Stimulated activated CD8-positive, alpha-beta memory T cell treated with anti-CD3 and anti-CD28 coated beads, Interleukin-7, amount 100 ng/mL, for 24 hours (primary cell): Measurements from ENCODE around the gene CIB4.

Source experiments
- DNase-seq: peaks from one replicate; pipeline ENCODE4 v3.0.0-alpha.2; 2020; ENCODE audit warnings: low read depth

Gene CIB4

DNA sequence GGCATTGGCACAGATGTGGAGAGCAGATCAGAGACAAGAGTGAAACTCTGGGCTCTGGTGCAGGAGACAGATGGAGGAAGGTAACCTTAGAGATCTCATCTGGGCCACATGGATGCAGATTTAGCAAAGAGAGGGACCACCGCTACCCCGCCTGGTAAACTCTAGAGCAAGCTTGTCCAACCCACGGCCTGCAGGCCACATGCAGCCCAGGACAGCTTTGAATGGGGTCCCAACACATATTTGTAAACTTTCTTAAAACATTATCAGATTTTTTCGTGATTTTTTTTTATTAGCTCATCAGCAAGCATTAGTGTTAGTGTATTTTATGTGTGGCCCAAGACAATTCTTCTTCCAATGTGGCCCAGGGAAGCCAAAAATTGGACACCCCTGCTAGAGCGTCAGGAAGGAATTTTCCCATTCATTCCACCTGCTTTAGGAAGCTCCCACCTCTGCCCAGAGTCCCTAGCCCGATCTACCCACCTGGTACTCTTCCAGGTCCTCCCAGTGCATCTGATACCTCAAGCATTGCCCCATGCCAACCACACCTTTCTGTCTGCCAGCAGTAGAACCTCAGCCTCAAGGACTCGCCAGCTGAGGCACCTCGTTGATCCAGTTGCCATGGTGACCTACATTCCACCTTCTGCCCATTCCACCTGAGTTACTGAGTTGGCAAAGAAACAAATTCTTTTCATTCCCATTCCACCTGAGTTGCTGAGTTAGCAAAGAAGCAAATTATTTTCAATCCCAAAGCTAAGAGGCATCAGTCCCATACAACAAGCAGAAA lies at the start of gene CIB4:
Gene CIB4, minus strand, starts transcription at position 586 of the 784 bp plus-strand sequence. Its CDS starts 52 bp downstream, at position 534.
- no peak for DNase-seq

DNA sequence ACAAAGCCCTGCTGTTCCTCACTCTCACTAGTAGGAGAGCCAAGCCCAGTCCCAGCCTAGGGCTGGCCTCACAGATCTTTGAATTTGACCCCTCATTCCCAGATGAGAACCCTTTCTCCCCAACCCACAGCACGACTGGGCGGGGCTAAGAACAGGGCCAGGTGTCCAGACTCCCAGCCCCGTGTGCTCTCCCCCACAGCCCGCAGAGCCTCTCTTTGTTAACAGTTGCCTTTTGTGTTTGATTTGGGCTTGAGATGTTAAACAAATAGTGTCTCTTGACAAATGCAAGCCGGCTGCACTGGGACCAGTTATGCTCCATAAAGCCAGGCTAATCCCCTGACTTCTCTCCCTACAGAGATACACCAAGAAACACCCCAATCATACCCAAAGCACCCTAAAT lies 46.6 kb upstream of the CIB4 start:
- no peak for DNase-seq

DNA sequence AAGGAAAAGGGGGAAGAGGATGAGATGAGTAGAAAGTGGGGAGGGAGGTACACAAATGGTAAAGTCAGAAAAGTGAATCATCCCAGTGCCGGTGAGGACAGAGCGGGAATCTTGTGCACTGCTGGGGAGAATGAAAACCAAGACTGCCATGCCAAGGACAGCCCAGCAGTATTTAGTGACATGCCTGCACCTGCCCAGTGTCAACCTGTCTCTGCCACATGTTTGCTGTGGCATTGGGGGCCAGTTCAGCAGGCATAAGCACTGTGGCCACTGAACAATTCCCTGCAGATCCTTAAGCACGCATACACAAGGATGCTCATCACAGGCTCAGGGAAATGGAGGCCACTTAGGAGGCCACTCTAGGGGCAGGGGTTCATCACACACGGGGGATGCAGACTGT lies 46.2 kb upstream of the CIB4 start:
- DNase-seq, result no peak

DNA sequence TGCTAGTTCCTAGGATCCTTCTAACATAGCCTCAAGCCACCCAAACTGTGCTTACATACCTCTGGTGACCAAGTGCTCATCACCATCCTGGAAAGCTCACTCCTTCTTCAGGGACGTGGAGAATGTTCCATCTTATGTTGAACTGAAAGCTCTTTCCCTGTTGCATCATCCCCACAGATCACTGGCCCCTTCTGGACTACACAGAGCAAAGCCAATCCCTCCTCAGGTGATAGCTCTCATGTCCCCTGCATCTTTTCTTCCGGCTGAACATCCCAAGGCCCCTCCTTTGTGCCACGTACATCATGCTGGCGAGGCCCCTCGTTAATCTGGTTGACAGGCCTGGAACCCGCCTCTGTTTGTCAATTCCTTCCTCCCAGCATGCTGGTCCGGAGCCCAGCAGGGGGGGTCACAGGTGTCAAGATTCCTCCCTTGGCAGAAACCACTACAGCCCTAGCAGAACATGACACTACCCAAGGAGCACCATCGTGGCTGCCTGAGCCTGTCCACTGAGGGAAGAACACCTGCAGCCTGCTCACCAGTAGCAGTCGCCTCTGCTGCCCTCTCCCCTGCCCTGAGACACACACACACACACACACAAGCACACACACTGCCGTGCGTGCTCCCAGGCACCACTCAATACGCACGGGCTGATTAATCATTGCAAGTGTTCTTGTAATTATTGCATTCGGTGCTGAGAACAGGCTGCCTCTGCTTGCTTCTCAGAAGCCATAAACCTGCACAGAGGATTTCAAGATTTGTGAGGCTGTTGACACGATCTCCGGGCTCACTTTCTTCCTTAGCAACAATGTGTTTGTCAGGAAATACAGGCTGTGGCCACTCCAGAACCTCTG lies 45.0 kb upstream of the CIB4 start:
- no peak for DNase-seq

DNA sequence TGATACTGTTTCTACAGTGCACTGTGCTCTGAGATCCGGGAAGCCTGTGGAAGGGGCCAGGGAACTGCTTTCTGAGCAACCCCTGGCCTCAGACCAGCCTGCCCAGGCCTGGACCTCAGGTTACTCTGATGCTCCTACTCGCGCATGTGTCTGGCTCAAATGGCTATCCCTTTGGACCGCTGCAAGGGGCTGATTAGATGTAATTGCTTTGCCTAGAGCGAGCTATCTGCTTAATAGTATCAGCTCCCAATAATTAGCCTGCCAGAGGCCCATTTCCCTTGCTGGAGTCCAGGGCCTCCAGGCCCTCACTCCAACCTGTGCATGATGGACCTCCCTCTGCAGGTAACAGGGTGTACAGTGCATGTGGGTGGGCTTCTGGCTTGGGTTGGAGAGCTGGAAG lies 44.2 kb upstream of the CIB4 start:
- DNase-seq, result no peak

DNA sequence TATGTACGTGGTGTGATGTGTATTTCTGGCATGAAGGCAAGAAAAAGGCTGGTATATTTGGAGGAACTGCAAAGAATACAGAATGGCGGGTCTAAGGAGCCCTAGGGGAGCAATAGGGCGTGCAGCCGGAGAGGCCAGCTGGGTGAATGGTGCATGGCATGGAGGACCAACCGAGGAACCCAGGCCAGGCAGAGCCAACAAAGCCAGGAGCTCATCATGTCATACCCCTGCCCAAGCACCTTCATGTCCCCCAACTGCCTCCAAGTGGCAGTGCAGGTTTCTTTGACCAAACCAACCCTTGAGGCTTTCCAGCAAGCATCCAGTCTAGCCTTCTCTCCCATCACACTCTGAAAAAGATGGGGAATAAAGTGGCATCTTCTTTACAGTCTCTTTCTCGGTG lies 42.4 kb upstream of the CIB4 start:
- DNase-seq, result no peak

DNA sequence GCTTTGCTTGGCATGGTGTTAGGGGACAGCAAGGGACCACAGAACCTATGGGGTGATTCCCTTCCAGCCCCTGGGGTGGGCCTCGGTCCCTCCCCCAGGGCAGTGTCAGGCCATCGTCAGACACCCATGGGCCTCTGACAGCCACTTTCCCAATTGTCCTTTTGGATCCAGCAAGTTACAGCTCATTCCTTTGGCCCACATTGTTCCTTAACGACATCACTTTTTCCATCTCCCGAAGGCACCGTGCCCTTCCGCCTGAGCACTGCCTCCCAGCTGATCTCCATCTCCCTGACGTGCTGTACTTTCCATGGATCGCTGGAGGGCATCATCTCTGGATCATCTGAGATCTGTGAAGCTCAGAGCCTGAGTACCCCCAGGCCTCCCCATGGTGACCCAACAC lies 41.0 kb upstream of the CIB4 start:
- no peak for DNase-seq

DNA sequence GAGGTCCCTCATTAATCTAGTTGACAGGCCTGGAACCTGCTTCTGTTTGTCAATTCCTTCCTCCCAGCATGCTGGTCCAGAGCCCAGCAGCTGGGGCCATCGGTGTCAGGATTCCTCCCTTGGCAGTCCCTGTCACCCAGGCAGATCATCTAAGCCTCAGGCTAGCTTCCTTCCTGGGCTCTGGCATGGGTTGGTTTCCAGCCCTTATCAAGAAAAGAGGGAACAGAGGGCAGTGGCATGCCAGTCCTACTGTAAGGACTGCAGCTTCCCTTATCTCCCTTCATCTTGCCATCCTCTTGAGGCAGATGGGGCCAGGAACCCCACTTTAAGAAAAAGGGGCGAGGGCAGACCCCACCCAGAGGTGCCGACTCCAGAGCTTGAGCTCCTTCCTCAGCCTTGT lies 40.5 kb upstream of the CIB4 start:
- no peak for DNase-seq

DNA sequence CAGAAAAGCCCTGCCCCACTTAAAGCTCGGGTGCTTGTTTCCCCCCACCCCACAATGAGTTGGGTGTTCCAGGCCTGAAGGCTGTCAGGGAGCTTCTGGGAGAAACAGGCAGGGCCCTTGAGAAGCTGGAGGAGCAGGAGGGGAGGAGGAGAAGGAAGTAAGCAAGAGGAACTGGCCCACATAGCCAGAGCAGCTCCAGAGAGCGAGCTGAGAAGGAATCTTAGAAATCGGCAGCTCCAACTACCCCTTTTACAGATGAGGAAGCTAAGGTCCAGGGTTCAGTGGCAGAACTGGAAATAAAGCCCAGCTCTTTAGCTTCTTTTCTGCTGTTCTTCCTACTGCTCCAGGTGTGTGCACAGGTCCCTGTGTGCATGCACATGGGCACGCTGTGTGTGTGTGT lies 38.7 kb upstream of the CIB4 start:
- no peak for DNase-seq

DNA sequence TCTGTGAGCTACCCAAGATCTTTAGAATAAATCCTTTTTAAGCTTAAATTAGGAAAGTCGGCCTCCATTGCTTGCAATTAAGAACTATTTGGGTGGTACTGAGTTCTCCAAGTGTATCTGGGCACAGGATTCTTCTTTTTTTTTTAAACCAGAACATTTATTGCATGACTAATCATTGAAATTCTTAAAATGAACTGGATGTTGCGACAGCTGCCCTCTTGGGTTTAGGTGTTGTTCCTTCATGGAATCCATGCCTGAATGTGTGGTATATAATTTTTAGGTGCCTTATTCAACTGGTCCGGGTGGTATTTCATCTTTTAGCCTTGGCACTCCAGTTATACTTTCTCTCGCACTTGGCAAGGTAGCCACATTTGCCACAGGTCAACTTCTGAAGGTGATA lies 36.9 kb upstream of the CIB4 start:
- no peak for DNase-seq

DNA sequence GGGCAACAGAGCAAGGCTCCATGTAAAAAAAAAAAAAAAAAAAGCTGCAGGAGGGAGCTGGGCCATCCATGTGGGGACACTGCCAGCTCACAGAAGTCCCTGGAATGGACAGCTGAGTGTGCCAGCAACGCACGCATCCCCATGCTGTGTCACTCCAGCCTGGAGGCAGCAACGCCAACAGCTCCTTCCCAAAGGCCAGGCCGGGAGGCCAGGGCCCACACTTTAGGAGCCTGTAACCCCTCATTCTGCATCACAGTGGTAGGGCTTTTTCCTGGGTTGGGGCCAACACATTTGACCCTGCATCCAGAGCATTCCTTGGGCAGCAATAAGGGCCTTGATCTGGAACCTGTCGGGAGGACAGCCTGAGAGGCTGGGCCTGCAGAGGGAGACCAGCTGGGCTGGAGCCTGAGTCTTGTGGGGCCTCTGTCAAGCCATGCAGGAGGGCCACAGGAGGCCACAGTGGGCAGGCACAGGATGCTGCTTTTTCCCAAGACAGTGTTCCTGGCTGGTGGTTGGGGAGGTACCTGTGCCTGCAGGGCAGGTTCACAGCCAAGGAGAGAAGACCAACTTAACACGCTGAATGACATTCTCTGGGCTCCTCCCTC lies 34.6 kb upstream of the CIB4 start:
- DNase-seq, result no peak

DNA sequence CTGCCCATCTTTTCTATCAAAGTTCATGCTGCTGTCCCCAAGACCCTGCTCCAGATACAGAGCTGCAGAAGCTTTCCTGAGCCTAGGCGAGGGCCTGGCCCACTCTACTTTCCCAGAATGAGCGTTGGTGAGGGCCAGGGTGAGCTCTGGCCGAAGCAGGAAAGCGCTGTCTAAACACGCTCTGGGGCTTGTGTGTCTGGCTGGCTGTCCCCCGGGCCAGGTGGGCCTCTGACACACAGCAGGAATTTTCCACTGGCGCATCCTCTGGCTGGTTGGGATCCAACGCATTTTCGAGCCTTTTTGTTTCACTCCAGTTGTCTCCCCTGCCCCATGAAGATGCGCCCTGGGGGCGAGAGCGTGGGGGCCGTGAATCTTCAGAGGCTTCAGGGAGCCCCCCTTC lies 33.6 kb upstream of the CIB4 start:
- no peak for DNase-seq

DNA sequence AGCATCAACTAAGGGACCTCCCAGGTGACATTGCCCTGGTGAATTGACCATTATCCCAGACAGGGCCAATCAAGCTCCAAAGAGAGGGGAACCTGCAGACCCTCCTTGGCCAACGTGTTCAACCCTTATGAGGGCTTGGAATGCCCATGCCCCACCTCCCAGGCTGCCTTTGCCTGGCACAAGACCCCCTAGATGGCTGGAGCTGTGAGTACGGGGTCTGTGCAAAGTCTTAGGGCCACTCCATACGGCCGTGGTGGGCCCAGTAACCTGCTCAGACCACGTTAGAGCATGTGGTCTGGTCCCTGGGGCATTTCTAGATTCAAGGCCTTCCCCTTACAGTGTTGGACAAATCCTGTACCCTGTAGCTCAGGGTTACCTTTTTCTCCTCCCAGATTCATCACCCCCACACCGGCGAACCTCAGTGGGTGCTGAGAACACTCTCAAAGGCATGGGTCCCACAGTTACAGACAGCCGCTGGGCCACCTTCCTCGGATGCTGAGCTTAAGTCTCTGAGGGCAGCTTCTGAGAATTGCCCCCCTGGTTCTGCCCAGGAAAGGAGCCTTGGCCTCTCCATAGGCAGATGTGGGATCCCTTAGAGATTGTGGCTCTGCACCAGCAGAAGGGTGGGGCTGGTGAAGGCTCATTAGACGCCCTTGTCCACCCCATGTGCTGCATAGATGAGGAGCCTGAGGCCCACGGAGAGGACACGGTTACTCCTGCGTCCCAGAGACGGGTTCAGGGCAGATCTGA lies 33.0 kb upstream of the CIB4 start:
- DNase-seq, result no peak

DNA sequence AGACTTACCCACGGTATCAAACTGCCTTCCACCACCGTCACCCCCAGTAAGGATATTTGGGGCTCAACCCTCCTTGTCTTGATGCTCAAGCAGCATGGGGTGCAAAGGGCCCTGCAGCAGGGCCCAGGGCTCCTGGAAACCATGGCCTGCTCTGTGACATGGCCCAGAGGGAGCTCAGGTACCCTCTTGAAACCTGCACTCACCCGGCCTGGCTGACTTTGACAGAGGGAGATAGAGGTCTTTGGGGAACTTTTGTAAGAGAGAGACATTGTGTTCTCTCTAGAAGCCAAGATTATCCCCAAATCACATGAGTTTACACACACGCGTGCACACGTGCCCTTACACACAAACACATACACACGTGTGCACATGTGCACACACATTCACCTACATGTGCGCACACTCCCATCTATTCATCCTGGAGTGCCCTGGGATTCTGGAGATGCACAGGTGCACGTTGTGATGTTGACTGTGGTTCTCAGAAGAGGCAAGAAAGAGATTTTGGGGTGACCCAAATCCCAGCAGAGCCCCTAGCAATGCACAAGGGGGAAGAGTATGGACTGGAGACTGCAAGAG lies 31.7 kb upstream of the CIB4 start:
- DNase-seq, result no peak

DNA sequence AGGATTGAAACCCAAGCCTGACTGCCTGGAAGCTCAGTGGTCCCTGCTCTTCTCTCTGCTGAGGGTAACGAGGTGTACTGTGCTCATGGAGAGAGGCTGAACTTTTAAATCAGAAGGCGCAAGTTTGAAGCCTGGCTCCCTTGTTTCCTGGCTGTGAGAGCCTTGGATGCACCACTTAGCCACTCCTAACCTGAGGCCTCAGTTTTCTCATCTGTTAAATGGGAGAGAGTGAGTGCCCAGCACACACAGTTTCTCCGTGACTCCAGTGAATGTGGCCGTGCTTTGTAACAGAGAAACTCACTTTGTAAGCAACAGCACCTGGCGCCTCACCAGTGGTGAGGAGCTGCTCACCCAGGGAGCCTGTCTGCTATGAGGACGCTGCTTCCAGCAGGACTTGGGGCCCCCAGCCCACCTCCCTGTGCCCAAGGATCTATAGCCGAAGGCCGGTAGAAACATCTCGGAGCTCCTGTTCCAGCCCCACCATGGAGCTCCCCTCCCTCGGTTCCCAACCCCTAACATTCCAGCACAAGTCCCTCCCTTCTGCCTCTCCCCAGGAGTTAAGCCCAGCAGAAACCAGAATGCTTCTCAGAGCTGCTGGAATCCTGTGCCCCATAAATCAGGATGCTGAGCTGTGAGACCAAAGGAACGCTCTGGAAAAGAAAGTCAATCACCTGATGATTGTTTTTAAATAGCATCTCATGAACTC lies 31.1 kb upstream of the CIB4 start:
- no peak for DNase-seq

DNA sequence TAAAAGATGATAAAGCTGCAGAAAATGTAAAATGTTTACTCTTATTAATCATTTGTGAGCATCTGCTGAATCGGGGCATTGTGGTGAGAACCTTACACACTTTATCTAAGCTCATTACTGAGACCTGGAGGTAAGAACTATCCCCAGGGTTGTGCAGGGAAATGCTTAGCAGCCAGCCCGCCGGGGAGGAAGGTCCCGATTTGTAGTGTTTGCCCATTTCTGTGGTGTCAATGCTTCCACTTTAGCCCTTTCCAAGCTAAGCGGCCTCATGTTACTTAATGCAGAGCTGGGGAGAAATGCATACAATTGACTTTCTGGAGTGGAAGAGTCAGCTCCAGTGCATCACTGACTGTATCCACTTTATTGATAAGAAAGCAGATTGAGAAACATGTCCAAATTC lies 30.5 kb upstream of the CIB4 start:
- no peak for DNase-seq

DNA sequence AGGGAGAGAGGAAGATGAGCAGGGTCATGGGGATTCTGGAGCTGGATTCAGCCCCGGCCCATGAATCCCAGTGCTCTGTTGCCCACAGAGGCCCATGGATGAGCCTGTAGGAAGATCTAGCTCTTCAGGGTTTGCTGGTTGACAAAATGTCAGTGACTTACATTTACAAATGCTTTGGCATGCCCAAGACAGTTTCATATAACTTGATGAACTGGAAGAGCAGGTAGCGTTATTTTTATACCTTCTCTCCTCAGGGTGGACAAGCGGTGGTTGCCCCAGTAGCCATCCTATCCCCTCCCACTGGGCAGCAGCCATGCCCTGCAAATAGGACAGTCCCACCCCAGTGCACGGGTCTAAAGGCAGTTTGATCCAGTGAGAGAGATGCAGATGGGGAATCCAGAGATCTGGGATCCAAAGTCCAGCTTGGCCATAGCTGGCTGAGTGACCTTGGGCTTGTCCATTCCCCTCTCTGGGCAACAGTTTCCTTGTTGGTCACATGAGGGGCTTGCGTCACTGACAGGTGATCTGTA lies 29.8 kb upstream of the CIB4 start:
- no peak for DNase-seq

DNA sequence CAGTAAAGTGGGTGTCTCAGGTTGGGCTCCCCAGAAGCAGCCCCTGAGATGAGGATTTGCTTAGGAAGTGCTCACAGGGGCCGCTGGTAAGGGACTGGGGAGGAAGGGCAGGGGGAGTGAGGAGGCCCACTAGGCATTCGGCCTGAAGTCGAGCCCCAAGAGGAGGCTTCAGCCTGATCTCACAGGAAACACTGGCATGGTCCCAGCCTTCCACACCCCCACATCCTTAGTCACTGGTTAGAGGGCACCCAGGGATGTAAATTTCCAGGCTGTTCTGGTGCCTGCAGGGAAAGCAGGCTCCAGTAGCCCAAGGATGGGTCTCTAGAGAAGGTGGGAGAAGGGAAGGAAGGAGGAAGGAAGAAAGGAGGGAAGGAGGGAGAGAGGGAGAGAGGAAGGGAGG lies 29.0 kb upstream of the CIB4 start:
- no peak for DNase-seq

DNA sequence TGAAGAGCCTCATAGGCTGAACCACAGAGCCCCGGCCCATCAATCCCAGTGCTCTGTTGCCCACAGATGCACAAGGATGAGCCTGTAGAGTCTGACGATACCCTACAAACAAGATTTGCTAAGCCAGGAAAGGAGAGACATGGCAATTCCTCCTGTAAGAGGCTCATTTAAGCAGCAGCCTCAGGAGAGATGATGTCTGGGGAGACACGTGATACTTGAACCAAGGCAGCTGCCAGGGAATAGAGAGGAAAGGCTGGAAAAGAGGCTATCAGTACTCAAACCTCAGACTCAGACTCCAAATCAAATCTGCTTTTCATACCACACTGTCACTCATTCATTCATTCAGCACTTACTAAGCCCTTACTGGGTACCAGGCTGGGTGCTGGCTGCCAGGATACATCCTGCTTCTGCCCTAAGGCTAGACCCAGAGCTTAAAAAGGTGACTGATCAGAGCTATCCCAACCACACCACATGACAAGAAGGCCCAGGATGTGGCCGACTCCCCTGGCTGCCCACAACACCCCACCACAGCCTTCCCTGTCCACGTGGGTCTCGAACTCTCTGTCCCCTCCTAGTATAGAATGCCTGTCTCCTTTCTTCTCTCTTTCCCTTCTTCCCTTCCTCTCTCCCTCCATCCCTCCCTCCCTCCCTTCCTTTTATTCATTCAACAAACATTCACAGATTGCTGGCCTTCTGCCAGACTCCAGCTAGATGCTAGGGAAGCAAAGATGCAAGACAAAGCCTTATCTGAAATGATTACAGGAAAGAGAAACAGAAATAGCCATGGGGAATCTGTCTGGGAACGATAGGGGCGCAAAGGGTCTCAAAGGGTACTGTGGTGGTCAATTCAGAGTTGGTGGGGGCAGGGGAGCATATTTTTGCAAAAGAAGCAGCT lies 27.9 kb upstream of the CIB4 start:
- DNase-seq, result no peak

DNA sequence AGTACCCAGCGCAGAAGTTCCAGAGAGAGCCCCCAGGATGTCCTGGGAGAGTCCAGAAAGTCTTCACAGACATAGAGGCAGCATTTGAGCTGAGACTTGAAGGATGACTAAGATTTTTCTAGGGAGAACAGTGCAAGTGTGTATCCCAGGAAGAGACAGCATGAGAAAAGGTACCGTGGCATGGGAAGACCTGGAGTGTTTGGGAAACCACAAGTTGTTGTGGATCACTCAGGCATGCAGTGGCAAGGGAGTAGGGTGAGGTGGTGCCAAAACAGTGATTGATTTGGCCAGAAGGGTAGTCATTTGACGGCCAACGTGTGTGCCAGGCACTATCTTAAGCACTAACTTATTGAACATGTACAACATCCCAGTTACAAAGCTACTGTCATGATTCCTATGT lies 26.9 kb upstream of the CIB4 start:
- DNase-seq, result no peak
